B cell (primary cell): ENCODE data around the gene ARHGAP42.

Experiments
- EZH2 ChIP-seq: IDR thresholded peaks from 2 replicates; pipeline ENCODE4 v1.6.1; 2012; ENCODE audit warnings: borderline replicate concordance, low read depth, mild to moderate bottlenecking, moderate library complexity, low read length; ENCODE audit not compliant: insufficient read depth, poor library complexity, severe bottlenecking
- TF ChIP-seq, protein P1 (sequence below): fragments of 200-600 bp; IDR thresholded peaks from one replicate; pipeline ENCODE4 v1.8.0; 2022; ENCODE audit warnings: antibody characterized with exemption, mild to moderate bottlenecking

DNA sequence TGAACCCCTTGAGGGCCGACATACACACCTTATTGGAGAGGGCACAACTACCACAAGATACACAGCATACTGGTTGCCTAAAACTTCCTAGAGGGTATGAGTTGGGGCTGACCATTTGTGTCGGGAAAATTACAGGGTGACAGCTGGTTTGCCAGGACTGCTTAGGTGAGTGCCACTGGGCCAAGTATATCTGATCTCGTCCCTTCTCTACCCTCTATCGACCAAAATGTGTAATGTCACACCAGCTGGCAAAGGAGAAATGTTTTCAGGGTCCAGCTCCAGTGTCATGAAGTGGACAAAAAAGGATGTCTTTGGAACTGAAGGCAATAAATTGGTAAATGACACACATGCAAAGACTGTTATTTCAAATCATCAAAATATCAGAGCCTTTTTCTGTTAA, 316.4 kb downstream of the ARHGAP42 start:
- TF ChIP-seq, protein P1, sequence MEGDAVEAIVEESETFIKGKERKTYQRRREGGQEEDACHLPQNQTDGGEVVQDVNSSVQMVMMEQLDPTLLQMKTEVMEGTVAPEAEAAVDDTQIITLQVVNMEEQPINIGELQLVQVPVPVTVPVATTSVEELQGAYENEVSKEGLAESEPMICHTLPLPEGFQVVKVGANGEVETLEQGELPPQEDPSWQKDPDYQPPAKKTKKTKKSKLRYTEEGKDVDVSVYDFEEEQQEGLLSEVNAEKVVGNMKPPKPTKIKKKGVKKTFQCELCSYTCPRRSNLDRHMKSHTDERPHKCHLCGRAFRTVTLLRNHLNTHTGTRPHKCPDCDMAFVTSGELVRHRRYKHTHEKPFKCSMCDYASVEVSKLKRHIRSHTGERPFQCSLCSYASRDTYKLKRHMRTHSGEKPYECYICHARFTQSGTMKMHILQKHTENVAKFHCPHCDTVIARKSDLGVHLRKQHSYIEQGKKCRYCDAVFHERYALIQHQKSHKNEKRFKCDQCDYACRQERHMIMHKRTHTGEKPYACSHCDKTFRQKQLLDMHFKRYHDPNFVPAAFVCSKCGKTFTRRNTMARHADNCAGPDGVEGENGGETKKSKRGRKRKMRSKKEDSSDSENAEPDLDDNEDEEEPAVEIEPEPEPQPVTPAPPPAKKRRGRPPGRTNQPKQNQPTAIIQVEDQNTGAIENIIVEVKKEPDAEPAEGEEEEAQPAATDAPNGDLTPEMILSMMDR: no peak
- TF ChIP-seq EZH2: no peak
